SK-N-SH (cell line): Measurements from ENCODE around the gene GSTO2.

Source experiments
- CTCF ChIP-seq: fragments of 200-600 bp; sonication (generic); IDR thresholded peaks from 2 replicates; pipeline ENCODE4 v1.6.1; 2017; ENCODE audit warnings: antibody characterized with exemption, mild to moderate bottlenecking, moderate library complexity
- ELF1 ChIP-seq: IDR thresholded peaks from 2 replicates; pipeline ENCODE4 v1.4.0; 2012
- EP300 ChIP-seq, 2 experiments: IDR thresholded peaks; 2 replicates each; pipeline versions ENCODE4 v1.4.0 to v1.6.1; 2012; ENCODE audit warnings: borderline replicate concordance in 1 of 2, low read depth in 1 of 2, low read length in 1 of 2
- FOXM1 ChIP-seq: IDR thresholded peaks from 2 replicates; pipeline ENCODE4 v1.4.0; 2012; ENCODE audit warnings: low read depth, mild to moderate bottlenecking
- GABPA ChIP-seq: IDR thresholded peaks from 2 replicates; pipeline ENCODE4 v1.4.0; 2012; ENCODE audit warnings: low read depth, mild to moderate bottlenecking
- JUND ChIP-seq: IDR thresholded peaks from 2 replicates; pipeline ENCODE4 v1.4.0; 2012
- POLR2AphosphoS5 ChIP-seq: IDR thresholded peaks from 2 replicates; pipeline ENCODE4 v1.6.1; 2012; ENCODE audit warnings: low read depth, low read length
- SMC3 ChIP-seq: IDR thresholded peaks from 2 replicates; pipeline ENCODE4 v1.6.1; 2012; ENCODE audit warnings: low read depth, low read length, improper control_type of control experiment
- TAF1 ChIP-seq: IDR thresholded peaks from 2 replicates; pipeline ENCODE4 v1.6.1; 2012; ENCODE audit warnings: low read depth, mild to moderate bottlenecking, low read length, moderate library complexity, borderline replicate concordance
- USF2 ChIP-seq: fragments of 150-350 bp; IDR thresholded peaks from 2 replicates; pipeline ENCODE4 v1.6.1; 2017; ENCODE audit warnings: antibody characterized with exemption, low read length, low read depth, borderline replicate concordance
- YY1 ChIP-seq: IDR thresholded peaks from 2 replicates; pipeline ENCODE4 v1.4.0; 2012; ENCODE audit warnings: low read depth, mild to moderate bottlenecking

- no peak for TF ChIP-seq CTCF
- no peak for TF ChIP-seq TAF1
- no peak for TF ChIP-seq SMC3
- TF ChIP-seq EP300 (IDR thresholded peaks at IDR 0.05; ENCODE audit: borderline replicate concordance in 1 of 2, low read depth in 1 of 2, low read length in 1 of 2) = no peak
- TF ChIP-seq GABPA = no peak
- no peak for TF ChIP-seq JUND
- no peak for TF ChIP-seq ELF1
- TF ChIP-seq POLR2AphosphoS5 = no peak
- no peak for TF ChIP-seq USF2
- TF ChIP-seq FOXM1 = no peak
- no peak for TF ChIP-seq YY1
These were observed 5.1 kb downstream of the GSTO2 start for GRCh38 chr10:104273899-104274575.
